Heart right ventricle (tissue), 16 donors: ENCODE data around the gene TADA2A. TPM values are rescaled to one million over a fixed set of nuclear protein-coding genes. Genes with fewer than 3 reads are reported as not detected.

Experiments
- ATAC-seq, 8 donors: fragments of 200-7000 bp; cut with Tn5 transposase; one replicate each; pipeline ENCODE4 v1.9.1; 2020; ENCODE audit warnings: mild to moderate bottlenecking in 8 of 8, moderate library complexity in 8 of 8, moderate number of reproducible peaks in 1 of 8
- DNase-seq, 2 donors: peaks; one replicate each; pipeline ENCODE4 v3.0.0-alpha.2; 2020
- H3K27ac ChIP-seq, 10 donors: fragments of 200-600 bp; sonication (generic) in 2 of 10; one replicate each; pipeline versions ENCODE4 v1.5.0 to v1.8.0; 2020 to 2022; ENCODE audit warnings: mild to moderate bottlenecking in 3 of 10
- H3K27me3 ChIP-seq, 7 donors: fragments of 200-600 bp; one replicate each; pipeline ENCODE4 v1.8.0; 2021 to 2022; ENCODE audit warnings: mild to moderate bottlenecking in 2 of 7
- H3K36me3 ChIP-seq, 9 donors: fragments of 200-600 bp; sonication (generic) in 1 of 9; one replicate each; pipeline versions ENCODE4 v1.5.0 to v1.8.0; 2020 to 2022; ENCODE audit warnings: mild to moderate bottlenecking in 2 of 9
- H3K4me1 ChIP-seq, 9 donors: fragments of 200-600 bp; sonication (generic) in 1 of 9; one replicate each; pipeline versions ENCODE4 v1.5.0 to v1.8.0; 2020 to 2022; ENCODE audit warnings: mild to moderate bottlenecking in 4 of 9
- H3K4me3 ChIP-seq, 10 donors: fragments of 200-600 bp; sonication (generic) in 2 of 10; one replicate each; pipeline versions ENCODE4 v1.5.0 to v1.8.0; 2020 to 2022; ENCODE audit warnings: mild to moderate bottlenecking in 7 of 10, moderate library complexity in 2 of 10
- H3K9me3 ChIP-seq, 11 donors: fragments of 200-600 bp in 10 of 11; sonication (generic) in 2 of 11; one replicate each; pipeline versions ENCODE4 v1.5.0 to v1.8.0; 2013 to 2022; ENCODE audit warnings: mild to moderate bottlenecking in 2 of 11, control low read depth in 1 of 11, moderate library complexity in 1 of 11
- CTCF ChIP-seq, 9 donors: fragments of 200-600 bp; sonication (generic) in 2 of 9; IDR thresholded peaks; one replicate each; pipeline versions ENCODE4 v1.5.0 to v1.8.0; 2021 to 2022; ENCODE audit warnings: antibody characterized with exemption in 9 of 9, mild to moderate bottlenecking in 5 of 9, moderate library complexity in 1 of 9
- WGBS, 2 donors: extraction: QIAGEN DNeasy Blood & Tissue Kit; methylation state at CpG; one replicate each; pipeline ENCODE4 v1.1.7; 2013; ENCODE audit warnings: inconsistent platforms in 1 of 2; 5-methylcytosine and 5-hydroxymethylcytosine counted together
- intact Hi-C, 10 donors: fragments of 100-400 bp; cut with DNase I; formaldehyde crosslinking; loops; one replicate each; pipeline versions ENCODE4 v1.11.1 to v1.14.2; 2022
- polyA plus RNA-seq, 2 donors: library from polyadenylated mRNA; stranded (reverse); fragments of 200-250 nt; gene quantifications; one replicate each; pipeline ENCODE4 v1.2.3, GENCODE V29; 2013
- total RNA-seq, 10 donors: library from RNA; stranded (reverse); fragmentation: NEBNext Ultra II Directional in 3 of 10; extraction: Animal tissue kit (Norgen Biotek cat#: 25700) in 3 of 10; gene quantifications; one replicate each; pipeline versions ENCODE4 v1.2.1 to v1.2.4, GENCODE V29; 2021 to 2023
- donor health status: Arrhythmogenic right ventricular cardiomyopathy.
- donor health status: ischemic (EF 13 %, LVEDD 7.1; RV severe dilation, severe dysfunction).
- donor health status: healthy with polysubstance abuse.
- donor health status: DM: no; HTN: yes; CAD: no.
- donor health status: DM: no; HTN: no; CAD: no.
- donor health status: ischemic (EF 25% LVEDD 6.9; RV normal size, moderate dysfunction).
- donor health status: ischemic (EF 25% LVEDD 5.7; RV mildly dilated, moderate dysfunction).
- donor health status: healthy.
- donor health status: DM: yes; HTN: yes; CAD: no.
- donor health status: Ischemic cardiomyopathy.
- donor health status: ischemic (EF 35%, LVEDD 5.7; RV mildly dilated, moderate dysfunction).
- donor health status: nonischemic (EF 11% LVEDD 7.7; RV severe dilation, severe dysfunction).
- donor health status: DM: yes; HTN: yes; CAD: no.
- donor health status: PGD.
- donor health status: ischemic (EF 29% LVEDD 5.4; RV normal size, mild dysfunction).
- donor health status: nonischemic (EF 23%, LVEDD 6.1; RV moderate dilation, normal function).

The TADA2A gene
- total and polyA plus RNA-seq, 12 donors, result 6.7 to 18.4 (median 13.1) TPM

DNA sequence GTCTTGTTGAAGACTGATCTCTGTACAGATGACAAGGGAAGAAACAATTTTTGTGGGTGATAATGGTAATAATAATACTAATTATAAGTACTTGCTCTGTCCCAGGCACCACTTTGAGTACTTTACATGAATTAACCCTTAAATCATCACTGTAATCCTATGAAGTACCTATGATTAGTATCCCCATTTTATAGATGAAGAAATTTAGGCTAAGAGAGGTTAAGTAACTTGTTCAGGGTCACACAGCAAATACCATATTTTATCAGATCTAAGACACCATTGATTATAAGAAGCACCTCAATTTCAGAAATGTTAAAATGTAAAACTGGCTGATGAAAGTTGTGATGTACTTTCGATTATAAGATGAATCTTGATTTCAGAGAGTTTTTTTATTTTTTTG is 18.6 kb downstream of the TADA2A start:
- H3K36me3 ChIP-seq, result peaks cover 0 to 96% (median 47%) of the 10 kb centered on the region in 9 donors
- no peaks in the 10 kb centered on the region for H3K27me3 ChIP-seq
- intact Hi-C loops, result loop anchor here in 1 of 10 donors (10.0 kb wide), 1 partner anchor 60 kb away; the partner anchor contains the start of gene DUSP14
- H3K9me3 ChIP-seq, result no peaks in the 10 kb centered on the region
- 93% methylated on average over 1 of the region's 1 CpG for WGBS, 2 donors
- no peak overlapping the region for H3K27ac ChIP-seq
- H3K4me1 ChIP-seq, result no peaks in the 10 kb centered on the region
- ATAC-seq (no peak), DNase-seq (no peak)
- no peak overlapping the region for H3K4me3 ChIP-seq
- TF ChIP-seq CTCF (IDR thresholded peaks at IDR 0.05), result no peak

- H3K9me3 ChIP-seq, result no peaks in the 10 kb centered on the region
- WGBS, 2 donors, result 99% methylated on average over 3 of the region's 3 CpGs
Observed at GRCh38 chr17:37429039-37429438, 22.4 kb downstream of the TADA2A start.

GRCh38 chr17:37429453-37429852 is 22.8 kb downstream of the TADA2A start:
- intact Hi-C loops, result loop anchor here in 1 of 10 donors (10.0 kb wide), 1 partner anchor 55 kb away; the partner anchor contains the start of gene DUSP14
- Histone ChIP-seq H3K9me3 (no peaks in the 10 kb centered on the region), H3K27ac (no peak overlapping the region), H3K4me1 (peaks cover 0 to 4% (median 0%) of the 10 kb centered on the region in 9 donors), H3K27me3 (no peaks in the 10 kb centered on the region), H3K4me3 (no peak overlapping the region), H3K36me3 (peaks cover 0 to 96% (median 33%) of the 10 kb centered on the region in 9 donors)
- no peak for TF ChIP-seq CTCF (IDR thresholded peaks at IDR 0.05)
- no peak for DNase-seq
- WGBS, 2 donors, result 98 to 100% methylated on average over 1 of the region's 1 CpG
- ATAC-seq, result no peak

More at GRCh38 chr17:37429039-37429438, 22.4 kb downstream of the TADA2A start:
- DNase-seq (no peak), ATAC-seq (no peak)
- no peak for TF ChIP-seq CTCF (IDR thresholded peaks at IDR 0.05)
- Histone ChIP-seq H3K4me1 (peaks cover 0 to 4% (median 0%) of the 10 kb centered on the region in 9 donors), H3K36me3 (peaks cover 0 to 97% (median 37%) of the 10 kb centered on the region in 9 donors), H3K4me3 (no peak overlapping the region), H3K27me3 (no peaks in the 10 kb centered on the region), H3K27ac (no peak overlapping the region)
- intact Hi-C loops, result loop anchor here in 1 of 10 donors (10.0 kb wide), 1 partner anchor 56 kb away; the partner anchor contains the start of gene DUSP14

GRCh38 chr17:37430051-37430627 is 23.5 kb downstream of the TADA2A start:
- Histone ChIP-seq H3K9me3 (no peaks in the 10 kb centered on the region), H3K36me3 (peaks cover 0 to 94% (median 26%) of the 10 kb centered on the region in 9 donors), H3K4me1 (peaks cover 0 to 4% (median 0%) of the 10 kb centered on the region in 9 donors), H3K4me3 (no peak overlapping the region), H3K27ac (peak overlapping the region in 1 of 10 donors; percentile 5), H3K27me3 (no peaks in the 10 kb centered on the region)
- intact Hi-C loops, result no loop called here
- DNase-seq (no peak), ATAC-seq (no peak)
- TF ChIP-seq CTCF (IDR thresholded peaks at IDR 0.05), result no peak
- 51 to 61% methylated on average over 1 of the region's 1 CpG for WGBS, 2 donors
